ENCODE results near the gene OR5M8.

Gene OR5M8

DNA sequence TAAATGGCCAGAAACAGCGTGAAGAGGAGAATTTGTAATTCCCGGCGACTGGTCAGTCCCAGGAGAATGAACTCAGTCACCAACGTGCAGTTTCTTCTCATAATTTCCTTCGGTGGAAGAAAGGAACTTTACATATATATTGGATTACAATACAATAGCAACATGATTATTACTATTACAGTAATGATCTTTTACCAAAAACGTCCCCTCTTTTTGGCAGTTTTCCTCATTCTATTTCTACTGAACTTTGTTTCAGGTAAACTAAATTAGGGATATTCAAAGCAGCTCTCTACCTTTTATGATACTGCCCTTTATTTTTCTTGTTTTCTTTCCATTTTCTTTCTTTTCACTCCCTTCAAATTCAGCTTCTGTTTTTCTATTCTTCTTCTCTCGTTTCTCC is at the start of gene OR5M8:
OR5M8 (minus strand) TSS at position 101 of the 400 bp plus-strand sequence; CDS start at position 101, 0 bp downstream.
- H3K4me1 Mint-ChIP-seq (ENCODE audit: low read depth): no peaks in the 10 kb centered on the region
- H3K4me3 Mint-ChIP-seq: no peak within 1 kb of the TSS
- H3K9me3 Mint-ChIP-seq: peaks cover 16% of the 10 kb centered on the region
- H3K27ac Mint-ChIP-seq: no peak within 1 kb of the TSS
- no peaks in the 10 kb centered on the region for H3K27me3 Mint-ChIP-seq
- DNase-seq: no peak
- H3K36me3 Mint-ChIP-seq (ENCODE audit: low read depth): no peaks in the 10 kb centered on the region

DNA sequence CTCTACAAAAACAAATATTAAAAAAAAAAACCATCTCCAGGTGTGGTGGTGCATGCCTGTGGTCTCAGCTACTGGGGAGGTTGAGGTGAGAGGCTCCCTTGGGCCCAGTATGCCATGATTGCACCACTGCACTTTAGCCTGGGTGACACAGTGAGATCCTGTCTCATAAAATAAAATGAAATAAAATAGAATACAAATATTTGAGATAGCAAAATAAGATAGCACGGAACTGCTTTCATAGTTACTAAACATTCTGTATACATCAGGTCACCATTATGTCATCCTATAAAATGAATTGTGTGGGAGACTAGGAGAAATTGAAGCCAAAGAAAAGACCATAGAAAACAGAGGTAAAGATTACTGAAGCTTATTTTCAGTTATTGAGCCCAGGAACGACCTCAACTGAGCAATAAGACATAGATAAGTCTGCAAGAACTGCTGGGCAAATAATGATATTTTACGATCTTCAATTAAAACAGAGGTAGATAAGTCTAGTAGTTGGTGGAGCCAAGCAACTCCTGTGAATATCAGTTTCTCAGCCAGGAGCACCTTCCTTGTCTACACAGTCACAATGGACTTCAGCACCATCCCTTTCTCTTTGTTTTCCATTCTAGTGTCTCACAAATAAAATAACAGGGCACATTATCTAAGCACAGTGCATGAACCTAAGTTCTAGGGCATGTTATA is 42.0 kb upstream of the OR5M8 start:
- Mint-ChIP-seq H3K27ac (no peak overlapping the region), H3K9me3 (peaks cover 18% of the 10 kb centered on the region), H3K27me3 (no peaks in the 10 kb centered on the region), H3K4me1 (ENCODE audit: low read depth) (no peaks in the 10 kb centered on the region), H3K36me3 (ENCODE audit: low read depth) (no peaks in the 10 kb centered on the region), H3K4me3 (no peak overlapping the region)
- DNase-seq: no peak

DNA sequence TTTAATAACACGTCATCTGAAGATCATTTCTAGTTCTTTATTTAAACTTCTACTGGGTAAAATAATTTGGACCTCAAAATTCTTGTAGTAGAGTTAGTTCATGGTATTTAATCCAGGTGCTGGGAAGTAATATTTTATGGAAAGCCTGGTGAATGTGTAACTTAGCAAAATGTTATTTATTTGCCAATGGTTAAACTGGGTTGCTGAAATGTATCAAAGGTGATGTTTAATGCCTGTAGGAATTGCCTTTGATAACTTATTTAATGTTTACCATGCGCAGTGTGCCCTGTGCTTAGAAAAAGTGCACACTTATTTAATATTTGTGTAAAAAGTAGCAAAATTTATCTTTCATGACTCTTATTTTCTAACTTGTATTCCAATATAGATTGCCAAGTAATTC is 40.7 kb upstream of the OR5M8 start:
- no peak for DNase-seq
- Mint-ChIP-seq H3K27me3 (no peaks in the 10 kb centered on the region), H3K4me3 (no peak overlapping the region), H3K9me3 (peaks cover 18% of the 10 kb centered on the region), H3K4me1 (ENCODE audit: low read depth) (no peaks in the 10 kb centered on the region), H3K36me3 (ENCODE audit: low read depth) (no peaks in the 10 kb centered on the region), H3K27ac (no peak overlapping the region)

DNA sequence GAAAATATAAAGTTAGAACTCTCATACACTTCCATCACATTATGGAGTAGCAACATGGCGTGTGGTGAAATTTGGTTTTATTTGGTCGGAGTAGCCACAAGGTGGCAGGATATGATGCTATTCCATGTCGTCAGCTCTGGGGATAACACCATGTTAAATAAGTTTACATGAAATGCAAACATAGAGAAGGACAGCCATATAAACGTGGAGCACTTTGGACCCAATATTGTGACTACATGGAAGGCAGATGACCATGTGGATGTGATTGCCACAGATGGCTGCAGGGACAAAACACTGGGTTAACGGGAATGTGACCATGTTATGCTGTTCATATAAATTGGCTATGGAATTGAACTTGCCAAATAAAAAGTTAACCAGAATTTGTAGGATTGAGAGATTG is 30.8 kb upstream of the OR5M8 start:
- Mint-ChIP-seq H3K4me3 (no peak overlapping the region), H3K9me3 (peaks cover 9% of the 10 kb centered on the region), H3K27ac (no peak overlapping the region), H3K36me3 (ENCODE audit: low read depth) (no peaks in the 10 kb centered on the region), H3K4me1 (ENCODE audit: low read depth) (no peaks in the 10 kb centered on the region), H3K27me3 (no peaks in the 10 kb centered on the region)
- DNase-seq: no peak

DNA sequence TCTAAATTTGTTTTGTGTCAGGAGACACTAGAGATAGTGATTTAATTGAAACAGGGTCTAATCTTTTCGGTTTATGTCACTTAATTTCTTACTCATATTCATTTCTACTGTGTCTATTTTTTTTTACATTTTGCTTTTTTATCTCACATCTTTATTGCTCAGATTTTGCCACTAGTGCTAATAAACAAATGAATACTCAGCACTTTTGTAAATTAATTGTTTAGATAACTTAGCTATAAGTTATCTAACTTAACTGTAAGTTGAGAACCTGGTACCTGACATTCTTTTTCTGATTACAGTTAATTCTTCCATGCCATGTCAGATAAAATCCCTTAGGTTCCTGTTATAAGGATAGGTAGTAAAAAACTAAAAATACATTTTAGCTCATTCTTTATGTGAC is 22.1 kb upstream of the OR5M8 start:
- Mint-ChIP-seq H3K4me1 (ENCODE audit: low read depth) (no peaks in the 10 kb centered on the region), H3K4me3 (no peak overlapping the region), H3K27ac (no peak overlapping the region), H3K27me3 (no peaks in the 10 kb centered on the region), H3K36me3 (ENCODE audit: low read depth) (no peaks in the 10 kb centered on the region), H3K9me3 (peaks cover 22% of the 10 kb centered on the region)
- DNase-seq: no peak

DNA sequence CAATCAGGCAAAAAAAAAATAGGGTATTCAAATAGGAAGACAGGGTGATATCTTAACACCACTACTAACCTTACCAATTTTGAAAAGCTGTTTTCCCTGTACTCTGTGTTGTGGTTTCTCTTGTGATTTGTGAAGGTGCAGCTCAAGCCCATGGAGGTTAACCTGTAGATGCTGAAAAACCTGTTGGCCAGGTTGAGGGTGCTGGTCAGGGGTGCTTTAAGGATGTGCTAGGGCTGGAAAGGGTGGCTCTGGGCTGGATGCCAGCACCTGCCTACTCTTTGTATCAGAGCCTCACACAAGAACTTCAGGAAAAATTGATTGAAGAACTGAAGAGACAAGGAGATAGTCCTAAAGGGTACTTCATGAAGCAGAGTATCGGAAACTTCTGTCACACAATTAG is 18.3 kb upstream of the OR5M8 start:
- Mint-ChIP-seq H3K27me3 (no peaks in the 10 kb centered on the region), H3K27ac (no peak overlapping the region), H3K36me3 (ENCODE audit: low read depth) (no peaks in the 10 kb centered on the region), H3K4me1 (ENCODE audit: low read depth) (no peaks in the 10 kb centered on the region), H3K4me3 (no peak overlapping the region), H3K9me3 (peaks cover 18% of the 10 kb centered on the region)
- DNase-seq: no peak

DNA sequence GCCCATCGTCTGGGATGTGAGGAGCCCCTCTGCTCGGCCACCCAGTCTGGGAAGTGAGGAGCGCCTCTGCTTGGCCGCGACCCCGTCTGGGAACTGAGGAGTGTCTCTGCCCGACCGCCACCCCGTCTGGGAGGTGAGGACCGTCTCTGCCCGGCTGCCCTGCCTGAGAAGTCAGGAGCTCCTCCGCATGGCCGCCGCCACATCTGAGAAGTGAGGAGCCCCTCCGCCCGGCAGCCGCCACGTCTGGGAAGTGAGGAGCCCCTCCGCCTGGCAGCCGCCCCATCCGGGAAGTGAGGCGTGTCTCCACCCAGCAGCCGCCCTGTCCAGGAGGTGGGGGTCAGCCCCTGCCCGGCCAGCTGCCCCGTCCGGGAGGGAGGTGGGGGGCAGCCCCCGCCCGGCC is 5.8 kb upstream of the OR5M8 start:
- DNase-seq: no peak
- Mint-ChIP-seq H3K36me3 (ENCODE audit: low read depth) (no peaks in the 10 kb centered on the region), H3K4me3 (no peak overlapping the region), H3K27me3 (no peaks in the 10 kb centered on the region), H3K4me1 (ENCODE audit: low read depth) (no peaks in the 10 kb centered on the region), H3K9me3 (peaks cover 12% of the 10 kb centered on the region), H3K27ac (no peak overlapping the region)

DNA sequence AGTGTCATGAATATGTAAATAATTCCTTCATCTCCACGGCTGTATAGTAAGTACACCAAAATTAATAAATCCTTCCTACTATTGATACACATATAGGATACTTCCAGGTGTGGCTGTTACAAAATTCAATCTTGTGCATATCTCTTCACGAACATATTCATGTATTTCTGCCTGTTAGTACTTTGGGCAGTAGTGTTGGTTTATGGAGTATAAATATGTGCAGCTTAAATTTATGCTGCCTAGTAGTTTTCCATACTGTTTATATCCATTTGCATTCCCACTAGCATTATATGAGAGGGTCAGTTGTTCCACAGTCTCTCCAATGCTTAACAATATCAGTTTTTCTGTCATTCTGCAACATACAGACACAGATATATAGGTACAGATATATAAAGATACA is 3.9 kb upstream of the OR5M8 start:
- H3K9me3 Mint-ChIP-seq: peaks cover 9% of the 10 kb centered on the region
- H3K4me1 Mint-ChIP-seq (ENCODE audit: low read depth): no peaks in the 10 kb centered on the region
- H3K36me3 Mint-ChIP-seq (ENCODE audit: low read depth): no peaks in the 10 kb centered on the region
- H3K27ac Mint-ChIP-seq: no peak overlapping the region
- H3K27me3 Mint-ChIP-seq: no peaks in the 10 kb centered on the region
- DNase-seq: no peak
- no peak overlapping the region for H3K4me3 Mint-ChIP-seq

DNA sequence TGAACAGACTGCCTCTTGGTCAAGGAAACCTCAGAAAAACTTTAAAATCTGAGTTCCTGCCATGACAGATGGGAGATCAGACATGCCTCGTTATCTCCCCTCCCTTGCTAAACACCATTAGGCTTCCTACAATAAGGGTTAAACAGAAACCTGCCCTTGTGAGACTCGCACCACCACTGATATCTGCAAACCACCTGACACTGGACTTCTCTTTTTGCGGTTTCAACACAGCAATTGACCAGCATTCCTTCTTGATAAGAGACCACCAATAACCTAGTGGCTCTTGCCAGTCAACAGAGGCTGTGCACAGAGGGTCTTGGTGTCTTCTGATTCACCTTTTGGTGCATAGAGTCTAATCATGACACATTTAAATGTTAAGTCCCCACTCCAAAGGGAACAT is 4.4 kb downstream of the OR5M8 start:
- no peaks in the 10 kb centered on the region for H3K36me3 Mint-ChIP-seq (ENCODE audit: low read depth)
- DNase-seq: no peak
- no peaks in the 10 kb centered on the region for H3K4me1 Mint-ChIP-seq (ENCODE audit: low read depth)
- H3K27me3 Mint-ChIP-seq: no peaks in the 10 kb centered on the region
- H3K27ac Mint-ChIP-seq: no peak overlapping the region
- H3K4me3 Mint-ChIP-seq: no peak overlapping the region
- peaks cover 17% of the 10 kb centered on the region for H3K9me3 Mint-ChIP-seq

DNA sequence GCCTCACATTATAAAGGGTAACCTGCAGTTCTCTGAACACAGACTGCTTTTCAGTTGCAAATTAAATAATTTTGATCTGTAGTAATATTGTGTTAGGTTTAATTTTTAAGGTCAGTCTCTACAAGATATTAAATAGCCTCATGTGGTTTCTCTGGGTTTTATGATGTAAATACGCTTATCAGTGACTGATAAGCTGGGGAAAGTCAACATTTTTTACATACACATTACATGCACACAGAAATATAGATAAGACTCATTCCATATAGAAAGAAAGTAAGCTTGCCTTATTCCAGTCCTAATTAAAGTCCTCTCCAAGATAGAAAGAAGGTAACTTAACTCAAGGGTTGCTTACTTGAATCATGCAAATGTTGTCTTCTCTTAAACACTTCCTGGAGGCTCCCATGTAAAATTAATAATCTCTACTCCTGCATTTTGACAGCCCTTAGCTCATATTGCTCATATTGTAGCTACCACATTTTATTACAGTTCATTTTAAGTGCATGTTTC is 16.4 kb downstream of the OR5M8 start:
- H3K4me3 Mint-ChIP-seq: no peak overlapping the region
- H3K27ac Mint-ChIP-seq: no peak overlapping the region
- no peaks in the 10 kb centered on the region for H3K36me3 Mint-ChIP-seq (ENCODE audit: low read depth)
- DNase-seq: no peak
- peaks cover 5% of the 10 kb centered on the region for H3K9me3 Mint-ChIP-seq
- no peaks in the 10 kb centered on the region for H3K4me1 Mint-ChIP-seq (ENCODE audit: low read depth)
- H3K27me3 Mint-ChIP-seq: no peaks in the 10 kb centered on the region

DNA sequence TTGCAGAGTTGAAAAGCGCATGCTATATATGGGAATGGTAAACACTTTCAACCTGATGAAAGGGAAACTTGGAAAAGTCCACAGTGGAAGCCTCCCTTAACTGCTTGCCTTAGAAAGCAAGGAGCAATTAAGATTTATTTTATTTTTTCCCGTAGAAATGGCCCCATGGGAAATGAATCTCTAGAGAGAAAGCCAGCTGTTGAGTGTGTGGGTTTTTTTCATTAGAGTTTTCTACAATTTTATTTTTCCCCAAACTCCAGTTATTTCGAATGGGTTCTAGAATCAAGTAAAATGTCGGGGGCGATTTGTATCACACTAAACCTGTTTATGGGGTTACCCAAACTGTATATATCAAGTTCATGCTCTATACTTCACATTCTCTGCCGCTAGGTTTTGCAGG is 17.9 kb downstream of the OR5M8 start, which contains the start of gene OR5M3:
OR5M3 (minus strand) TSS at position 101 of the 400 bp plus-strand sequence. CDS start 2,855 bp downstream, outside the sequence.
- no peaks in the 10 kb centered on the region for H3K4me1 Mint-ChIP-seq (ENCODE audit: low read depth)
- H3K36me3 Mint-ChIP-seq (ENCODE audit: low read depth): no peaks in the 10 kb centered on the region
- H3K27me3 Mint-ChIP-seq: no peaks in the 10 kb centered on the region
- H3K4me3 Mint-ChIP-seq: no peak within 1 kb of the TSS
- peaks cover 2% of the 10 kb centered on the region for H3K9me3 Mint-ChIP-seq
- no peak for DNase-seq
- H3K27ac Mint-ChIP-seq: no peak within 1 kb of the TSS

DNA sequence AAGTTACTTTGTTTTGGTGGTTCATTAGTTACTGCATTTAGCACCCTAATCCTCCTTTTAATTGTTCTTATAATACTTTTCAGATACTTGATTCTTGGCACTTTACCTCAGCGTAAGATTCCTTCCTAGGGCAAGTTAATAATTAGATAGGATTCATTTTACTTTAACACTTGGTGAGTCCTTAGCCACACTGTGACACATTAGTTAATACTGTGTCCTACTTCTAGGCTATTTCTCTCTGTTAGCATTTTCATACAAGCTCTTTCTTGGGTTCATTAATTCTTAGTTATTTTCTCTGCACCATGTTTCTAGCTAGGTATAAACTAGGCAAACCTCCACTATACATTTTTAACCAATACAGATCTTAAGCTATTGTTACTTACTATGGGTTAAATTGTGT is 34.1 kb downstream of the OR5M8 start:
- H3K9me3 Mint-ChIP-seq: peaks cover 27% of the 10 kb centered on the region
- H3K4me3 Mint-ChIP-seq: no peak overlapping the region
- no peak overlapping the region for H3K27ac Mint-ChIP-seq
- no peaks in the 10 kb centered on the region for H3K27me3 Mint-ChIP-seq
- no peaks in the 10 kb centered on the region for H3K4me1 Mint-ChIP-seq (ENCODE audit: low read depth)
- H3K36me3 Mint-ChIP-seq (ENCODE audit: low read depth): no peaks in the 10 kb centered on the region
- no peak for DNase-seq

DNA sequence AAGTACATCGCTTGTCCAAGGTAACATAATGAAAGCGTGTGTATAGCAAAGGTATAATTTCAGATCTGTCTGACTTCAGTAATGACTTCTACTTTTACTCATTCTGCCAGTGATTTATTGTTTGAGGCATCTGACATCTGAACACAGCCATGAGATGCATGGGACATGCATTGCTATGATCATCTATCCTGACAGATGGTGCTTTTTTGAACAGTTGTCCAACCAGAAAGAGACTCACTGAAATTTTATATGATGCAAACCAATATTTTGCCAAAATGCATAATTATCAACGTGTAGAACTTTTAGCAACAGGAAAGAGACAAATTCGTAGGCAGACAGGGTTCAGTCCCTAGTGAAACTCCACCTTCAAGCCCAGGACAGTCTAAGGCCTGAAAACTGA is 37.6 kb downstream of the OR5M8 start:
- Mint-ChIP-seq H3K27me3 (no peaks in the 10 kb centered on the region), H3K9me3 (peaks cover 15% of the 10 kb centered on the region), H3K4me3 (no peak overlapping the region), H3K36me3 (ENCODE audit: low read depth) (no peaks in the 10 kb centered on the region), H3K4me1 (ENCODE audit: low read depth) (no peaks in the 10 kb centered on the region), H3K27ac (no peak overlapping the region)
- DNase-seq: no peak

Data from activated T-cell treated with anti-CD3 and anti-CD28 coated beads, Interleukin-2, amount 50 U/mL, for 24 hours (primary cell).